Measurements from ENCODE around the gene NGFR. TPM values are rescaled to one million over a fixed set of nuclear protein-coding genes. Genes with fewer than 3 reads are reported as not detected.
A peak's percentile ranks its signal among the peaks of the same experiment; 100 is the strongest.

The NGFR gene
- total and polyA plus RNA-seq, 9 of the 15 experiments (the other 6 are each of a cell fraction or from before 2014, with no cell fraction given), result 0.07 to 0.23 (median 0.13) TPM; not detected in 4

- TF ChIP-seq ETS1 (conservative IDR thresholded peaks at IDR 0.05; ENCODE audit: control insufficient read depth, low read depth, low read length), result no peak
- no peak for TF ChIP-seq BCL6 (CRISPR knock-in tag; IDR thresholded peaks at IDR 0.05)
- TF ChIP-seq ZNF431 (CRISPR knock-in tag; IDR thresholded peaks at IDR 0.05), result peak; percentile 69; the same call in 1 of the 2 replicates
- no peak for TF ChIP-seq E2F3 (CRISPR knock-in tag; IDR thresholded peaks at IDR 0.05)
- no peak for TF ChIP-seq ZSCAN29 (IDR thresholded peaks at IDR 0.05)
- no peak for TF ChIP-seq POLR2A (conservative IDR thresholded peaks at IDR 0.05)
Measured at GRCh38 chr17:49556223-49556943, 61.3 kb downstream of the NGFR start (continued).

DNA sequence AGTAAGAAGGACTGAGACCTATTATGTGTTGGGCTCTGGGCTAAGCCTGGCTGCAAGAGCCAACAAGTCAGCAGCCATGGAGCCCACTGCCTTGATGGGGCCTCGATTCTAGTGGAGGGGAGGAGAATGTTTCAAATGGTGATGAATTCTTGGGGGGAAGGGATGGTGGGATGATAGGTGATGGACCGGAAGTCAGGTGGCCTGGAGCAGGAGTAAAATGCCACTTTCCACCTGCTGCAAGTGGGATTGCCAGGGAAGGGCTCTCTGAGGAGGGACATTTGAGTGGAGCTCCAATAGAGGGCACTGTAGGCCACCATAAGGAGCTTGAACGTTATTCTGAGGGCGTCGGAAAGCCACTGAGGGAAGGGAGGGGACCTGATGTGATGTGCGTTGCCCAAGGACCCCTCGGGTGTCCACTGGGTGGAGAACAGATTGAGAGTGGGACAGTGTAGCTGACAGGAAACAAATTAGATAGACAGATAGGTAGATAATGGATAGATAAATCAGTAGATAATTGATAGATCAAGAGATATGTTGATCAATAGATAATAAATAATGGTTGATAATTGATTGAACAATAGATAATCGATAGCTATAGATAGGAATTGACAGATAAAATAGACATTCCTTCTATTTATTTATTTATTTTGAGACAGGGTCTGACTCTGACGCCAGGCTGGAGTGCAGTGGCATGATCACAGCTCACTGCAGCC is 62.4 kb downstream of the NGFR start:
- ATAC-seq (peak; percentile 80), FAIRE-seq (peak; percentile 79), DNase-seq (ENCODE audit: extremely low read depth in 1 of 4, low spot score in 3 of 4) (peak in 3 of 4 experiments; percentile 53 to 73 (median 60))
- peaks cover 2 to 10% of the 10 kb centered on the region in 2 experiments; a peak in 2 of 5 replicates for H3K27me3 ChIP-seq (ENCODE audit: control insufficient read depth in 2 of 2, insufficient read depth in 2 of 2, low read length in 2 of 2)
- H3K27ac ChIP-seq (ENCODE audit: extremely low read depth, low read depth, low read length), result no peak overlapping the region
- 6% methylated on average over 9 of the region's 9 CpGs for WGBS (ENCODE audit: insufficient coverage, low coverage, missing lambda C conversion rate)
- H3K9me3 ChIP-seq (replicated peaks; ENCODE audit: control insufficient read depth, insufficient read depth, low read depth, low read length), result no peaks in the 10 kb centered on the region
- no peaks in the 10 kb centered on the region for H3K79me2 ChIP-seq (ENCODE audit: control insufficient read depth, insufficient read depth, low read length)
- CTCF ChIA-PET (ENCODE audit: low intra/inter-chr PET ratio), result interaction anchor here (0.6 to 3.8 kb wide), 13 partner anchors 13 to 441 kb away, joined by 3 to 29 read pairs (median 10); partner anchors contain the start of gene PHB1
- no peak overlapping the region for H3K9ac ChIP-seq (ENCODE audit: insufficient read depth in 1 of 2, low read depth in 2 of 2, low read length in 2 of 2)
- no peaks in the 10 kb centered on the region for H3K36me3 ChIP-seq (ENCODE audit: control insufficient read depth, insufficient read depth, low read length)
- peaks cover 0 to 8% of the 10 kb centered on the region in 2 experiments; a peak in 3 of 5 replicates for H3K4me1 ChIP-seq (replicated peaks in 1 of 2; ENCODE audit: control insufficient read depth in 2 of 2, insufficient read depth in 2 of 2, low read length in 2 of 2)
- no peak overlapping the region for H2AFZ ChIP-seq (ENCODE audit: low read depth, low read length)
- no peak overlapping the region for H3K4me3 ChIP-seq
- POLR2A ChIA-PET, result interaction anchor here (0.5 to 0.9 kb wide), 3 partner anchors 17 to 229 kb away, joined by 3 read pairs; no protein-coding TSS in a partner anchor
- H3K9me1 ChIP-seq (ENCODE audit: control insufficient read depth, insufficient read depth, low read length), result no peaks in the 10 kb centered on the region
- no peaks in the 10 kb centered on the region for H4K20me1 ChIP-seq (replicated peaks; ENCODE audit: control insufficient read depth, insufficient read depth, low read length)
- H3K4me2 ChIP-seq (ENCODE audit: insufficient read depth, low read length), result no peak overlapping the region
- intact Hi-C loops (cut with micrococcal nuclease) (loop anchor here (5.0 kb wide), 1 partner anchor 240 kb away; no protein-coding TSS in a partner anchor), in situ Hi-C loops (cut with MboI) (no loop called here)
- BruUV-seq (replicated peaks), result no TSS peak
- 0 out of 4 replicates have a peak, but pooled peaks of 1 of the 2 experiments have one; percentile 25 for TF ChIP-seq HDAC1 (IDR thresholded peaks at IDR 0.05)
- no peak for TF ChIP-seq TFAM (CRISPR knock-in tag; conservative IDR thresholded peaks at IDR 0.05)
- TF ChIP-seq THRAP3 (IDR thresholded peaks at IDR 0.05; ENCODE audit: borderline replicate concordance), result no peak
- no peak for TF ChIP-seq CEBPG (CRISPR knock-in tag; IDR thresholded peaks at IDR 0.05)
- TF ChIP-seq CEBPG (tag; conservative IDR thresholded peaks at IDR 0.05 in 1 of 2, IDR thresholded peaks at IDR 0.05 in 1 of 2), result no peak
- no peak for TF ChIP-seq SNRNP70 (optimal IDR thresholded peaks at IDR 0.05; ENCODE audit: low read depth, low read length)
- TF ChIP-seq CTCF (IDR thresholded peaks at IDR 0.05 in 2 of 3, conservative IDR thresholded peaks at IDR 0.05 in 1 of 3; ENCODE audit: insufficient read depth in 2 of 3, low read depth in 1 of 3, low read length in 3 of 3), result peak; percentile 71 to 81 (median 76)
- TF ChIP-seq JUNB (CRISPR knock-in tag; conservative IDR thresholded peaks at IDR 0.05), result no peak
